Measurements from ENCODE around the gene COPS7B. TPM values are rescaled to one million over a fixed set of nuclear protein-coding genes. Genes with fewer than 3 reads are reported as not detected.

Gene COPS7B
- total RNA-seq, 1 experiment from 2014 or later, result 61.4 TPM

- Histone ChIP-seq H3T11ph (ENCODE audit: low read length) (no peak overlapping the region), H4K8ac (replicated peaks; ENCODE audit: insufficient read length, low read depth, low read length) (no peak overlapping the region), H3K56ac (ENCODE audit: insufficient read length, low read depth, low read length) (no peak overlapping the region), H2BK20ac (ENCODE audit: low read depth, low read length, poor library complexity, severe bottlenecking) (no peak overlapping the region), H3K23ac (ENCODE audit: insufficient read length, low read depth, low read length) (no peak overlapping the region), H3K27ac (ENCODE audit: insufficient read length, low read depth, low read length) (no peak overlapping the region), H3K14ac (ENCODE audit: insufficient read depth, low read length) (no peak overlapping the region), H3K4me1 (ENCODE audit: insufficient read depth, low read length) (no peaks in the 10 kb centered on the region), H3K18ac (ENCODE audit: insufficient read length, low read depth, low read length) (no peak overlapping the region), H3K9me3 (ENCODE audit: control insufficient read depth, low read depth, low read length) (no peaks in the 10 kb centered on the region), H2AFZ (ENCODE audit: low read length) (no peak overlapping the region), H2BK5ac (ENCODE audit: insufficient read length, low read length) (no peak overlapping the region), H3K4me2 (ENCODE audit: insufficient read depth, insufficient read length, low read length) (no peak overlapping the region), H3K4ac (ENCODE audit: low read depth, low read length) (no peak overlapping the region), H2BK120ac (ENCODE audit: low read depth, low read length, poor library complexity, severe bottlenecking) (no peak overlapping the region), H3K79me1 (ENCODE audit: insufficient read depth, low read depth, low read length, poor library complexity, severe bottlenecking) (no peaks in the 10 kb centered on the region), H3K27me3 (ENCODE audit: insufficient read depth, low read length) (no peaks in the 10 kb centered on the region), H4K20me1 (ENCODE audit: control insufficient read depth, insufficient read depth, insufficient read length) (no peaks in the 10 kb centered on the region), H3K79me2 (ENCODE audit: insufficient read depth, low read length) (no peaks in the 10 kb centered on the region), H3K9ac (ENCODE audit: extremely low read depth, insufficient read length, low read length) (no peak overlapping the region), H2BK12ac (ENCODE audit: insufficient read length, low read depth, low read length) (no peak overlapping the region), H2AK5ac (ENCODE audit: insufficient read length, low read length) (no peak overlapping the region), H3K23me2 (ENCODE audit: insufficient read length, low read depth, low read length, poor library complexity, severe bottlenecking) (no peaks in the 10 kb centered on the region), H2BK15ac (ENCODE audit: low read depth, low read length) (no peak overlapping the region), H4K91ac (ENCODE audit: insufficient read length, low read depth, low read length) (no peak overlapping the region), H4K5ac (ENCODE audit: insufficient read length, low read depth, low read length) (no peak overlapping the region)
- H3K36me3 Mint-ChIP-seq (ENCODE audit: insufficient read depth in 1 of 3, low read depth in 3 of 3), result peaks cover 10 to 60% (median 25%) of the 10 kb centered on the region in 3 experiments
- H3K9me3 Mint-ChIP-seq, result no peaks in the 10 kb centered on the region
- no peak for TF ChIP-seq CTCF (conservative IDR thresholded peaks at IDR 0.05)
- WGBS (ENCODE audit: extremely low coverage, insufficient read length, low lambda C conversion rate), result no CpG with 5 or more reads among the region's 9 CpGs
- no peak overlapping the region for H3K4me3 Mint-ChIP-seq
- no peaks in the 10 kb centered on the region for H3K27me3 Mint-ChIP-seq (ENCODE audit: low read depth)
- H3K4me1 Mint-ChIP-seq, result peaks cover 12% of the 10 kb centered on the region in 2 experiments
- no peak for DNase-seq
- peak overlapping the region in 2 of 3 experiments; percentile 35 to 46; a peak in 4 of 7 replicates for H3K27ac Mint-ChIP-seq
These were observed 17.4 kb downstream of the COPS7B start for GRCh38 chr2:231803501-231804138.

Measured in H9 (cell line).